Measurements from ENCODE around the gene WDR70.
"Not testable (repeated sequence)": the region's sequence is repeated elsewhere in the genome, so short reads cannot be mapped to it uniquely, and the experiment has no call there.

WDR70 gene

DNA sequence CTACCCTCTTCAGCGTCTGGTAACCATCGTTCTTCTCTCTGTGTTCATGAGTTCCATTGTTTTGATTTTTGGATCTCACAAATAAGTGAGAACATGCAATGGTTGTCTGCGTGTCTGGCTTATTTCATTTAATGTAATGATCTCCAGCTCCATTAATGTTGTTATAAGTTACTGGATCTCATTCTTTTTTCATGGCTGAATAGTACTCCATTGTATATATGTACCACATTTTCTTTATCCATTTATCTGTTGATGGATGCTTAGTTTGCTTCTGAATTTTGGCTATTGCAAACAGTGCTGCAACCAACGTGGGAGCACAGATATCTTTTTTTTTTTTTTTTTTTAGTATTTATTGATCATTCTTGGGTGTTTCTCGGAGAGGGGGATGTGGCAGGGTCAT, 139.2 kb downstream of the WDR70 start:
- H3K27me3 ChIP-seq (replicated peaks; ENCODE audit: control insufficient read depth, insufficient read depth, low read length); H3K4me1 ChIP-seq (ENCODE audit: control insufficient read depth, insufficient read depth, low read length); H3K9ac ChIP-seq (ENCODE audit: low read length); DNase-seq (ENCODE audit: low read depth); H3K36me3 ChIP-seq (ENCODE audit: control insufficient read depth, insufficient read depth, low read length, severe bottlenecking); H3K4me3 ChIP-seq (ENCODE audit: low read length); H3K9me3 ChIP-seq (ENCODE audit: control insufficient read depth, low read length): not testable (repeated sequence)

DNA sequence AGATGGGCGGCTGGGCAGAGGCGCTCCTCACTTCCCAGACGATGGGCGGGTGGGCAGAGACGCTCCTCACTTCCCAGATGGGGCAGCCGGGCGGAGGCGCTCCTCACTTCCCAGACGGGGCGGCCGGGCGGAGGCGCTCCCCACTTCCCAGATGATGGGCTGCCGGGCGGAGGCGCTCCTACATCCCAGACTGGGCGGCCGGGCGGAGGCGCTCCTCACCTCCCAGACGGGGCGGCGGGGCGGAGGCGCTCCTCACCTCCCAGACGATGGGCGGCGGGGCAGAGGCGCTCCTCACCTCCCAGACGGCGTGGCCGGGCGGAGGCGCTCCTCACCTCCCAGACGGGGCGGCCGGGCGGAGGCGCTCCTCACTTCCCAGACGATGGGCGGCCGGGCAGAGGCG, 140.2 kb downstream of the WDR70 start:
- Histone ChIP-seq H3K9ac (ENCODE audit: low read length) (no peak overlapping the region), H3K9me3 (ENCODE audit: control insufficient read depth, low read length) (no peaks in the 10 kb centered on the region), H3K36me3 (ENCODE audit: control insufficient read depth, insufficient read depth, low read length, severe bottlenecking) (no peaks in the 10 kb centered on the region), H3K4me3 (ENCODE audit: low read length) (no peak overlapping the region), H3K27me3 (replicated peaks; ENCODE audit: control insufficient read depth, insufficient read depth, low read length) (no peaks in the 10 kb centered on the region), H3K4me1 (ENCODE audit: control insufficient read depth, insufficient read depth, low read length) (no peaks in the 10 kb centered on the region)
- no peak for DNase-seq (ENCODE audit: low read depth)

DNA sequence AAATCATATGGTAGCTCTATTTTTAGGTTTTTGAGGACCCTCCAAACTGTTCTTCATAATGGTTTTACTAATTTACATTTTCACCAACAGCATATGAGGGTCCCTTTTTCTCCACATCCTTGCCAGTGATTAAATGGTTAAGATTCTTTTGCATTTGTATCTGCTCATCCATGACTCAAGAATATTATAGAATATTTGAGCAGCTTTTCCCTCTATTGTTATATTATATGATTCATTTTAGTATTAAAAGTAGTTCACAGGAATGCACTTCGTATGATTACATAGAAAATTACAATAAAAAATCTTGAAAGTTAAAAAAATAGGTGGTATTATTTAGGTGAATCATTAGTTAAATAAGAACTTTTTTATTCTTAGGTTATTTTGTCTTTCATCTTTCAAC, 140.7 kb downstream of the WDR70 start:
- Histone ChIP-seq H3K36me3 (ENCODE audit: control insufficient read depth, insufficient read depth, low read length, severe bottlenecking) (no peaks in the 10 kb centered on the region), H3K9me3 (ENCODE audit: control insufficient read depth, low read length) (no peaks in the 10 kb centered on the region), H3K27me3 (replicated peaks; ENCODE audit: control insufficient read depth, insufficient read depth, low read length) (no peaks in the 10 kb centered on the region), H3K9ac (ENCODE audit: low read length) (no peak overlapping the region), H3K4me1 (ENCODE audit: control insufficient read depth, insufficient read depth, low read length) (no peaks in the 10 kb centered on the region), H3K4me3 (ENCODE audit: low read length) (no peak overlapping the region)
- DNase-seq (ENCODE audit: low read depth) = no peak

DNA sequence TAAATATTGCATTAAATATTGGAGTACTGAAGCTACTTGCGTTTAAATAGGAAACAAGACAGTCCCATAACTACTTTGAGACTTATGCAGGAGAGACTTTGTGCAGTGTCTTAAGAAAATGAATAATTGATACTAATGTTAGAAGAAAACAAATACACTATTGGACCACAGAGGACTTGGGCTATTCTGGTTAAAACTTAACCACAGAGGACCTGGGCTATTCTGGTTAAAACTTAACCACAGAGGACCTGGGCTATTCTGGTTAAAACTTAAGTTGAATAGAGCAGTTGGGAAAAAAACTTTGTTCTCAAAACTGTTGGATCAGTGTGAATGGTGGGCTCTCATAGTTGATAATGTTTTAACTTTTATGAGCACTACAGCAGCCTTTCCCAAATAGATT, 141.7 kb downstream of the WDR70 start:
- no peaks in the 10 kb centered on the region for H3K4me1 ChIP-seq (ENCODE audit: control insufficient read depth, insufficient read depth, low read length)
- H3K27me3 ChIP-seq (replicated peaks; ENCODE audit: control insufficient read depth, insufficient read depth, low read length) = no peaks in the 10 kb centered on the region
- no peaks in the 10 kb centered on the region for H3K9me3 ChIP-seq (ENCODE audit: control insufficient read depth, low read length)
- H3K9ac ChIP-seq (ENCODE audit: low read length) = no peak overlapping the region
- no peak overlapping the region for H3K4me3 ChIP-seq (ENCODE audit: low read length)
- H3K36me3 ChIP-seq (ENCODE audit: control insufficient read depth, insufficient read depth, low read length, severe bottlenecking) = no peaks in the 10 kb centered on the region
- DNase-seq (ENCODE audit: low read depth) = no peak

DNA sequence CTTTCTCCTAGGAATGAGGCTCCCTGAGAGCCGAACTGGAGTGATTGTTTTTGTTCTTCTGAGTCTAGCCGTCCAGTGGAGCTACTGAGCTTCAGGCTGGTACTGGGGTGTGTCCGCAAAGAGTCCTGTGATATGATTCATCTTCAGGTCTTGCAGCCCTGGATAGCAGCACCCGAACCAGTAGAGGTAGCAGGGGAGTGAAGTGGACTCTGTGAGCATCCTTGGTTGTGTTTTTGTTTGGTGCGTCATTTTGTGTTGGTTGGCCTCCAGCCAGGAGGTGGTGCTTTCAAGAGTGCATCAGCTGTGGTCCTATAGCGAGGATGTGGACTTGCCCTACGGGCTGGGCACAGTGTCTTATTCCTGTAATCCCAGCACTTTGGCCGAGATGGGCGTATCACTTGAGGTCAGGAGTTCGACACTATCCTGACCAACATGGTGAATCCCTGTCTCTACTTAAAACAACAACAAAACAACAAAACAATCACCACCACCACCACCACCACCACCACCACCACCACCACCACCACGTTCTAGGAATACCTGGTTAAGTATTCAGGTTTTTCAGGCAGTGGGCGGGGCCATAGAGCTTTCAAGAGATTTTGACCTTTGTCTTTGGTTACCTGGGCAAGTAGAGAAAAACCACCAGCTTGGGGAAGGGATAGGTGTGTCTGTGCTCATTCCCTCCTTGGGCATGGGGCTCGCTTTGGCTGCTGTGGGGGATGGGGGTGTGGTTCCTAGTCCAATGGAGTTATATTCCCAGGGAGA, 154.0 kb downstream of the WDR70 start:
- Histone ChIP-seq H3K4me1 (ENCODE audit: control insufficient read depth, insufficient read depth, low read length) (no peaks in the 10 kb centered on the region), H3K9me3 (ENCODE audit: control insufficient read depth, low read length) (no peaks in the 10 kb centered on the region), H3K27me3 (replicated peaks; ENCODE audit: control insufficient read depth, insufficient read depth, low read length) (no peaks in the 10 kb centered on the region), H3K36me3 (ENCODE audit: control insufficient read depth, insufficient read depth, low read length, severe bottlenecking) (no peaks in the 10 kb centered on the region), H3K9ac (ENCODE audit: low read length) (no peak overlapping the region), H3K4me3 (ENCODE audit: low read length) (no peak overlapping the region)
- no peak for DNase-seq (ENCODE audit: low read depth)

DNA sequence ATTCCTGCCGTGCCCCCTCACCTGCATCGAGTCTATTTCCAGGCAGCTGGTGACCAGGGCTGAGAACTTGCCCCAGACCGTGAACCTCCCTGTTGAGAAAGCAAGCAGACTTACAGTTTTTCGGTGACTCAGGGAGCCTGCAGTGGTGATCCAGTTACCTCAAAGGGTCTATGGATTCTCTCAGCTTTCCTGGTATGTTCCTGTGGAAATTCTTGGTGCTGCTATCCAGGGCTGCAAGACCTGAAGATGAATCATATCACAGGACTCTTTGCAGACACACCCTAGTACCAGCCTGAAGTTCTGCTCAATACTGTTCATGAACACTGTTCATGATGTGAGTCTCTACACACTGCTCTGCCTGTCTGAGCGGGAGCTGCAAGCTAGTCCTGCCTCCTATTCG, 154.7 kb downstream of the WDR70 start:
- no peaks in the 10 kb centered on the region for H3K9me3 ChIP-seq (ENCODE audit: control insufficient read depth, low read length)
- no peaks in the 10 kb centered on the region for H3K36me3 ChIP-seq (ENCODE audit: control insufficient read depth, insufficient read depth, low read length, severe bottlenecking)
- peak; percentile 18 for DNase-seq (ENCODE audit: low read depth)
- no peaks in the 10 kb centered on the region for H3K4me1 ChIP-seq (ENCODE audit: control insufficient read depth, insufficient read depth, low read length)
- no peaks in the 10 kb centered on the region for H3K27me3 ChIP-seq (replicated peaks; ENCODE audit: control insufficient read depth, insufficient read depth, low read length)
- H3K4me3 ChIP-seq (ENCODE audit: low read length) = no peak overlapping the region
- H3K9ac ChIP-seq (ENCODE audit: low read length) = no peak overlapping the region

DNA sequence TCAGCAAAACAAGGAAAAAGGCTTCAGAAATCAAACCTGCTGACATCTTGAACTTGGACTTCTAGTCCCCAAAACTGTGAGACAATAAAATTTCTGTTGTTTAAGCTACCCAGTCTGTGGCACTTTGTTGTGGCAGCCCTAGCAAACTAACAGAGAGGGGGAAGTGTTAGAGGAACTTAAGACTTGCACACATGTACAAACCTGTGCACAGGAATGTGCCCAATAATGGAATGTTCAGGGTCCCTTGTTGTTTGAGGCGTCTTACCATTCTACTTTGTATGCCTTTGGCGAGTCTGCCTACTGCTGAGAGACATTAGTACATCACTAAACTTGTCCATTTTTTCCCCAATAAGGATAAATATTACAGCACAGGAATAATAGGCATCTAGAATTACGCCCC, 160.3 kb downstream of the WDR70 start:
- Histone ChIP-seq H3K4me3 (ENCODE audit: low read length) (no peak overlapping the region), H3K4me1 (ENCODE audit: control insufficient read depth, insufficient read depth, low read length) (peaks cover 12% of the 10 kb centered on the region), H3K27me3 (replicated peaks; ENCODE audit: control insufficient read depth, insufficient read depth, low read length) (no peaks in the 10 kb centered on the region), H3K9me3 (ENCODE audit: control insufficient read depth, low read length) (no peaks in the 10 kb centered on the region), H3K36me3 (ENCODE audit: control insufficient read depth, insufficient read depth, low read length, severe bottlenecking) (no peaks in the 10 kb centered on the region), H3K9ac (ENCODE audit: low read length) (no peak overlapping the region)
- no peak for DNase-seq (ENCODE audit: low read depth)

DNA sequence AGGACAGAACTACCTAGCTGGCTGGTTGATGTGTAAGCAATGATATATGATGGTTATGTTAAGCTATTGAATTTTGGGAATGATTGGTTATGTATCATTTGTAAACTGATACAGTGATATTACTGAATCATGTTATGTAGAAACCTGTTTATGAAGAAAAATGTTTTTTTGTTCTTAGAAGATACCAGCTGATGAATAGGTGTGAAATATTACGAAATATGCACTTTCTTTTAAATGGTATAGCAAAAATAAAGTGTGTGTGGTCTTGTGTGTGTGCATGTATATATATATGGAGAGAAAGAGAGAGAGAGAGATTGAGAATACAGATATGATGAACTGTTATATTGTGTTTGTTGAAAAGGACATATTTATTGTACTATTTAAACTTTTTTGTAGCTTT, 164.1 kb downstream of the WDR70 start:
- no peak for DNase-seq (ENCODE audit: low read depth)
- Histone ChIP-seq H3K4me3 (ENCODE audit: low read length) (no peak overlapping the region), H3K36me3 (ENCODE audit: control insufficient read depth, insufficient read depth, low read length, severe bottlenecking) (no peaks in the 10 kb centered on the region), H3K27me3 (replicated peaks; ENCODE audit: control insufficient read depth, insufficient read depth, low read length) (no peaks in the 10 kb centered on the region), H3K9me3 (ENCODE audit: control insufficient read depth, low read length) (no peaks in the 10 kb centered on the region), H3K4me1 (ENCODE audit: control insufficient read depth, insufficient read depth, low read length) (peaks cover 12% of the 10 kb centered on the region), H3K9ac (ENCODE audit: low read length) (no peak overlapping the region)

DNA sequence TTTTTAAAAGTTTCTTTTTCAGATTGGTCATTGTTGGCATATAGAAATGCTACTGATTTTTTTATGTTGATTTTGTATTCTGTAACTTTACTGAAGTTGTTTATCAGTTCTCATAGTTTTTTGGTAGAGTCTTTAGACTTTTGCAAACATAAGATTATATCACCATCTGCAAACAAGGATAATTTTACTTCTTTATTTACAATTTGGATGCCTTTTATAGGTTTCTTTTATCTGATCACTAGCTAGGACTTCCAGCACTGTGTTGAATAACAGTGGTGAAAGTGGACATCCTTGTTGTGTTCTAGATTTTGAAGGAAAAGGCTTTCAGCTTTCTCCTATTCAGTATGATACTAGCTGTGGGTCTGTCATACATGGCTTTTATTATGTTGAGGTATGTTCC, 170.3 kb downstream of the WDR70 start:
- H3K4me3 ChIP-seq (ENCODE audit: low read length) = no peak overlapping the region
- H3K27me3 ChIP-seq (replicated peaks; ENCODE audit: control insufficient read depth, insufficient read depth, low read length) = no peaks in the 10 kb centered on the region
- H3K9me3 ChIP-seq (ENCODE audit: control insufficient read depth, low read length) = no peaks in the 10 kb centered on the region
- DNase-seq (ENCODE audit: low read depth) = no peak
- H3K36me3 ChIP-seq (ENCODE audit: control insufficient read depth, insufficient read depth, low read length, severe bottlenecking) = no peaks in the 10 kb centered on the region
- peaks cover 7% of the 10 kb centered on the region for H3K4me1 ChIP-seq (ENCODE audit: control insufficient read depth, insufficient read depth, low read length)
- no peak overlapping the region for H3K9ac ChIP-seq (ENCODE audit: low read length)

DNA sequence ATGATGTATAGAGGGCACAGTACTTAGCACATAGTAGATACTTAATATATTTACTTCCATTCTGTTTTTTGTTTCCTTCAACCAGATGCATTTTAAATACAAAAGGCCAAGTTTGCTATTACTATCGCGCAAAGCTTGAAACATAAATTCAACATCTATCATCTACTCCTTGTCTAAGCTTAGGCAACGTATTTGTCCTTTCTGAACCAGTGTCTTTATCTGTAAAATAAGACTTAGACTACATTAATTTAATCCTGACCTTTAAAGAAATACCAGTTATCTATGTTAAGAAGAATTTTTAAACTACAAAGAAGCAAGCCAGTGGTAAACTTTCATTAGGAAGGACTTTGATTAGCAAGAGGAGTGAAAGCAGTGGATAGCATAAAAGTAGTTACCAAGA, 173.0 kb downstream of the WDR70 start:
- DNase-seq (ENCODE audit: low read depth) = no peak
- no peaks in the 10 kb centered on the region for H3K9me3 ChIP-seq (ENCODE audit: control insufficient read depth, low read length)
- H3K27me3 ChIP-seq (replicated peaks; ENCODE audit: control insufficient read depth, insufficient read depth, low read length) = no peaks in the 10 kb centered on the region
- no peak overlapping the region for H3K9ac ChIP-seq (ENCODE audit: low read length)
- peaks cover 7% of the 10 kb centered on the region for H3K4me1 ChIP-seq (ENCODE audit: control insufficient read depth, insufficient read depth, low read length)
- no peaks in the 10 kb centered on the region for H3K36me3 ChIP-seq (ENCODE audit: control insufficient read depth, insufficient read depth, low read length, severe bottlenecking)
- H3K4me3 ChIP-seq (ENCODE audit: low read length) = no peak overlapping the region

DNA sequence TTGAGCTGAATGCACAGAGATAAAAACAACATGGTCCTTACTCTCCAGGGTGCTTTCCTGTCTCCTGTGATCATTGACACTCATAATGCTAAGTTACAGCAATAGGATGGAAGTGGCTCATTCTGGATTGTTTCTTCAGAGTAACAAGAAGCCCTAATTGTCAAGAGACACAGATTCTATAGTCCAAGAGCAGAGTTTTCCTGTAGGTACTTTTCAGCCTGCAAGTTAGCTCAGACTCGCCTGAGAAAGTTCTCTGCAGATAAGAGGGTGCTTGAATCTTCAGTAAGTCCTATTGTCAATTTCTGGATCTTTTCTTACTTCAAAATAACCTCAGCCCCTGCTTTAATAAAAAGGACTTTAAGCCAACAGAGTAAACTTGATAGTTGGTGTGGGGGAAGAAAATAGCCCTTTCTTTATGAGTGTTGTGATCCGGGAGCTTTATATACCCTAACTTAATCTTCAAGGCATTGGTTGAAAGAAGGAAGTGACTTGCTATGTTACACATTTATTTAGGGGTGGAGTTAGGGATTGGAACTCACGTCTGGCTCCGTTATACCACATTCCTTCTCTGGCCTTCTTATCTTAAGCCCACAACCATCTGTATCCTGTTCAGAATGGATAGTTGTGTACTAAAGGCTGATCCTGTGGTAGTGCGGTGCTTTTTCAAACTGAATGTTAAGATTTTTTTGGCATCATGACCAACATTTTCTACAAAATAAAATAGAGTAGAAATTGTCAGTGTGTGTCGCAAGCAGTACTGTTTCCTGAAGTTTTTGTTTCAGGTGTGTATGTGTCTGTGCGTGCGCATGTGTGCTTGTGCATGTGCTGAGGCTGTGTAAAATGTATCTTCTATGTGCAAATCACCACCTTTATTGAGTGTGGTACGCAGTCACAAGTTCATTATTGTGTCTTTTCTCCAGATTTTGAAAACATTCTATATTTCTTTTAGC, 173.9 kb downstream of the WDR70 start:
- no peak overlapping the region for H3K9ac ChIP-seq (ENCODE audit: low read length)
- H3K4me1 ChIP-seq (ENCODE audit: control insufficient read depth, insufficient read depth, low read length) = peaks cover 7% of the 10 kb centered on the region
- no peak overlapping the region for H3K4me3 ChIP-seq (ENCODE audit: low read length)

More for the DNA sequence above, 173.9 kb downstream of the WDR70 start:
- peak; percentile 54 for DNase-seq (ENCODE audit: low read depth)
- H3K27me3 ChIP-seq (replicated peaks; ENCODE audit: control insufficient read depth, insufficient read depth, low read length) = no peaks in the 10 kb centered on the region
- H3K36me3 ChIP-seq (ENCODE audit: control insufficient read depth, insufficient read depth, low read length, severe bottlenecking) = no peaks in the 10 kb centered on the region
- H3K9me3 ChIP-seq (ENCODE audit: control insufficient read depth, low read length) = no peaks in the 10 kb centered on the region

Measured in adipocyte (in vitro differentiated cells).